Fibroblast of pulmonary artery (primary cell): ENCODE results near the gene NGF.

ENCODE experiments used
- DNase-seq: peaks from one replicate; pipeline ENCODE4 v3.0.0-alpha.2; 2010; ENCODE audit warnings: low read depth
- H3K4me3 ChIP-seq: replicated peaks from 2 replicates; pipeline ENCODE4 v1.5.1; 2011; ENCODE audit warnings: low read depth, mild to moderate bottlenecking, control low read depth, low read length, moderate library complexity
- TF ChIP-seq, protein P1 (sequence below): IDR thresholded peaks from 2 replicates; pipeline ENCODE4 v1.5.1; 2011; ENCODE audit warnings: mild to moderate bottlenecking, control low read depth, low read length, inconsistent platforms; ENCODE audit errors: missing control alignments

The NGF gene

DNA sequence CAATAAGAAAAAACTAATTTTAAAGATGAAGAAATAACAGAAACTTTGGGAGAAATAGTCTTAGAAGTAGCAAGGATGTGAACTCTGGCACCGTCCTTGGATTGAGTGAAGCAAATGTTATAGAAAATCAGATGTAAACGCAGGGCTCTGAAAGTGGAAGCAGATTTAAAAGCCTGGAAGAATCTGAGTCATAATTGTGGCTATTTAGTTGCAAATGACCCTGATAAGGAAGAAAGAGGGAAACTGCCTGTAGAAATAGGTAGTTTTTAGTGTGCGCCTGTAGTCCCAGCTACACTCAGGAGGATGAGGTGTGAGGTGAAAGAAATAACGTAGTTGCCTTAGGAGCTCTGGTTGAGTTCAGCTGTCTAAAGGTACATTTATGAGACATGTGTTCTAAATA is 101.0 kb downstream of the NGF start:
- TF ChIP-seq, protein P1, sequence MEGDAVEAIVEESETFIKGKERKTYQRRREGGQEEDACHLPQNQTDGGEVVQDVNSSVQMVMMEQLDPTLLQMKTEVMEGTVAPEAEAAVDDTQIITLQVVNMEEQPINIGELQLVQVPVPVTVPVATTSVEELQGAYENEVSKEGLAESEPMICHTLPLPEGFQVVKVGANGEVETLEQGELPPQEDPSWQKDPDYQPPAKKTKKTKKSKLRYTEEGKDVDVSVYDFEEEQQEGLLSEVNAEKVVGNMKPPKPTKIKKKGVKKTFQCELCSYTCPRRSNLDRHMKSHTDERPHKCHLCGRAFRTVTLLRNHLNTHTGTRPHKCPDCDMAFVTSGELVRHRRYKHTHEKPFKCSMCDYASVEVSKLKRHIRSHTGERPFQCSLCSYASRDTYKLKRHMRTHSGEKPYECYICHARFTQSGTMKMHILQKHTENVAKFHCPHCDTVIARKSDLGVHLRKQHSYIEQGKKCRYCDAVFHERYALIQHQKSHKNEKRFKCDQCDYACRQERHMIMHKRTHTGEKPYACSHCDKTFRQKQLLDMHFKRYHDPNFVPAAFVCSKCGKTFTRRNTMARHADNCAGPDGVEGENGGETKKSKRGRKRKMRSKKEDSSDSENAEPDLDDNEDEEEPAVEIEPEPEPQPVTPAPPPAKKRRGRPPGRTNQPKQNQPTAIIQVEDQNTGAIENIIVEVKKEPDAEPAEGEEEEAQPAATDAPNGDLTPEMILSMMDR, result no peak
- DNase-seq, result no peak

More for the DNA sequence above, 101.0 kb downstream of the NGF start:
- no peak overlapping the region for H3K4me3 ChIP-seq
